Measurements from ENCODE around the gene UACA. TPM values are rescaled to one million over a fixed set of nuclear protein-coding genes. Genes with fewer than 3 reads are reported as not detected.

Gene UACA
- total and polyA plus RNA-seq, 4 donors, result 9.2 to 195 (median 37.9) TPM

DNA sequence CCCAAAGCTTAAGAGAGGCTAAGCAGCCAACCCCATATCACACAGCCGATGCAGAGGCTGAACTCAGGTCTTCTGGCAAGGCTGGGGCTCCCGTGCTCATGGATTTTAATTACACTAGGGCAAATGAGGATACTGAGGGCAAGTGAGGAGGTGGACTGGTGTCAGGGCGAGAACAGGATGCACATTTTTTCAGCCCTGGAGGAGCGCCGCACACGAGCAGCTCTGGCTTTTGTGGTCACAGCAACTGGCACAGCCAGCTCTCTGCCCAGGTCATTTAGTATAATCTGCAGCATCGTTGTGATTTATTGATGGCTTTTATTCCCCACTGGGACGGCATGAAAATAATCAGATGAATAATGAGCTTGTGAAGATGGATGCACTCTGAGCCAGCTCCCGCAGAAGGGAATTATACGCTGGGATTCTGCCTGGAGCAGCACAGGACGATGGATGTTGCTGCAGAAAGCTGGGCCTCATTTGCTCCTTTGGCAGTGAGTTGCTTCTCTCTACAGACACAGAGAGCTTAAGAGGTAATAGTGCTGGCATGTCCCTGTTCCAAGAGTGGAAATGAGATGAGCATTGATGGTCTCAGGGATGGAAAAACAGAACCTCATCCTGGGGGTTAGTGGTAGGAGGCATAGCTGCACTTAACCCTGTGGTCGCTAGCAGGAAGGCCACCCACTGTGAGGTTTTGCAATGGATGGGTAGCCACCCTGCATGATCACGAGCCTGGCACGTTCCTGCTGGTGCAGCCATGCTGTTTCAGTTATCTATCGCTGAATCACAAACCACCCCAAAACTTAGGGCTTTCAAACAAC lies 135.4 kb downstream of the UACA start:
- Histone ChIP-seq H3K4me3 (no peak overlapping the region), H3K4me1 (ENCODE audit: control insufficient read depth in 5 of 5, insufficient read depth in 5 of 5, low read length in 5 of 5) (peaks cover 0 to 14% (median 0%) of the 10 kb centered on the region in 5 donors), H3K36me3 (ENCODE audit: control insufficient read depth in 4 of 4, insufficient read depth in 4 of 4, low read length in 4 of 4) (no peaks in the 10 kb centered on the region), H3K9me3 (ENCODE audit: control insufficient read depth in 4 of 4, insufficient read depth in 3 of 4, low read length in 3 of 4) (no peaks in the 10 kb centered on the region), H3K9ac (ENCODE audit: insufficient read depth in 1 of 2, low read length in 2 of 2) (no peak overlapping the region), H3K27me3 (ENCODE audit: control insufficient read depth in 3 of 3, insufficient read depth in 3 of 3, low read length in 2 of 3) (no peaks in the 10 kb centered on the region), H3K27ac (ENCODE audit: low read depth in 1 of 2, low read length in 1 of 2) (no peak overlapping the region)
- no peak for ATAC-seq (ENCODE audit: insufficient read depth, low FRiP score)
- TF ChIP-seq, protein P1, sequence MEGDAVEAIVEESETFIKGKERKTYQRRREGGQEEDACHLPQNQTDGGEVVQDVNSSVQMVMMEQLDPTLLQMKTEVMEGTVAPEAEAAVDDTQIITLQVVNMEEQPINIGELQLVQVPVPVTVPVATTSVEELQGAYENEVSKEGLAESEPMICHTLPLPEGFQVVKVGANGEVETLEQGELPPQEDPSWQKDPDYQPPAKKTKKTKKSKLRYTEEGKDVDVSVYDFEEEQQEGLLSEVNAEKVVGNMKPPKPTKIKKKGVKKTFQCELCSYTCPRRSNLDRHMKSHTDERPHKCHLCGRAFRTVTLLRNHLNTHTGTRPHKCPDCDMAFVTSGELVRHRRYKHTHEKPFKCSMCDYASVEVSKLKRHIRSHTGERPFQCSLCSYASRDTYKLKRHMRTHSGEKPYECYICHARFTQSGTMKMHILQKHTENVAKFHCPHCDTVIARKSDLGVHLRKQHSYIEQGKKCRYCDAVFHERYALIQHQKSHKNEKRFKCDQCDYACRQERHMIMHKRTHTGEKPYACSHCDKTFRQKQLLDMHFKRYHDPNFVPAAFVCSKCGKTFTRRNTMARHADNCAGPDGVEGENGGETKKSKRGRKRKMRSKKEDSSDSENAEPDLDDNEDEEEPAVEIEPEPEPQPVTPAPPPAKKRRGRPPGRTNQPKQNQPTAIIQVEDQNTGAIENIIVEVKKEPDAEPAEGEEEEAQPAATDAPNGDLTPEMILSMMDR (IDR thresholded peaks at IDR 0.05; ENCODE audit: control extremely low read depth, extremely low read depth), result no peak
- DNase-seq, result no peak
- 50 to 60% methylated on average over 15 of the region's 15 CpGs for WGBS, 2 donors

DNA sequence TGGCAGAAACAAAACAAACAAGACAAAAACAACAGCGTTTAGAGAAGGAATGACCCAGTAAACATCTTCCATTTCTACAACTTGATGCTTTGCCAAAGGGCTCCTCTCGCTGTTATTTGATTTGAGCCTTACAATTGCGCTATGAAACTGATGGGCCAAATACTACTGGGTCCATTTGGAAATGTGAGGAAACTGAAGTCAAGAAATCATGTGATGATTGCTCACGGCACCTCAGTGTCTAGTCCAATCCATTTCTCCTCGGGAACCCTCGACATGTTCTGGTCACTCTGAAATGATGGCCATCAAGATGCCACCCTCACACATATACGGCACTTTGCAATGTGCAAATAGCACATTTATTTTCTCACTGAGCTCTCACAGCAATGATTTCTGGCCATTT lies 136.0 kb downstream of the UACA start:
- 77 to 84% methylated on average over 7 of the region's 7 CpGs for WGBS, 2 donors
- ATAC-seq (ENCODE audit: insufficient read depth, low FRiP score), result no peak
- Histone ChIP-seq H3K4me3 (no peak overlapping the region), H3K9me3 (ENCODE audit: control insufficient read depth in 4 of 4, insufficient read depth in 3 of 4, low read length in 3 of 4) (peaks cover 0 to 2% (median 0%) of the 10 kb centered on the region in 4 donors), H3K4me1 (ENCODE audit: control insufficient read depth in 5 of 5, insufficient read depth in 5 of 5, low read length in 5 of 5) (peaks cover 0 to 13% (median 0%) of the 10 kb centered on the region in 5 donors), H3K36me3 (ENCODE audit: control insufficient read depth in 4 of 4, insufficient read depth in 4 of 4, low read length in 4 of 4) (no peaks in the 10 kb centered on the region), H3K27me3 (ENCODE audit: control insufficient read depth in 3 of 3, insufficient read depth in 3 of 3, low read length in 2 of 3) (no peaks in the 10 kb centered on the region), H3K27ac (ENCODE audit: low read depth in 1 of 2, low read length in 1 of 2) (no peak overlapping the region), H3K9ac (ENCODE audit: insufficient read depth in 1 of 2, low read length in 2 of 2) (no peak overlapping the region)
- TF ChIP-seq, protein P1 (IDR thresholded peaks at IDR 0.05; ENCODE audit: control extremely low read depth, extremely low read depth), result no peak
- DNase-seq, result no peak

DNA sequence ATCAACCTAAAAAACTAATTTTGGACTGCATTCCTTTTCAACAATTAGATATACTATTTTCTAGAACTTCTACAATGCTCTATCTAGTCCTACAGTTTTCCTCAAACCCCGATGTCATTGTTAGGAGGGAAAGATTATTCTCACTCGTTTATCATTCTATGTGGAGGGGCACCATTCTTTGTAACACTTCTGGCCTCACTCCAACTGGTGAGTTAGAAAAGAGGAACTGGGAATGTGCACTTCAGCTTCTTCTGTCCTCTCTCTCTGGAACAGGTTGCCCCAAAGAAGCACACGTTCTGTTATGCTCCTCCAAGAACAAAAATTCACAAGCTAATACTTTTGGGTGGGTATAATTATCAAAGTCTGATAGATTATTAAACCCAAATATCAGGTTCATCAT lies 137.9 kb downstream of the UACA start:
- DNase-seq (no peak), ATAC-seq (ENCODE audit: insufficient read depth, low FRiP score) (no peak)
- H3K9me3 ChIP-seq (ENCODE audit: control insufficient read depth in 4 of 4, insufficient read depth in 3 of 4, low read length in 3 of 4), result peaks cover 0 to 5% (median 1%) of the 10 kb centered on the region in 4 donors
- no peak overlapping the region for H3K27ac ChIP-seq (ENCODE audit: low read depth in 1 of 2, low read length in 1 of 2)
- peaks cover 0 to 13% (median 0%) of the 10 kb centered on the region in 5 donors for H3K4me1 ChIP-seq (ENCODE audit: control insufficient read depth in 5 of 5, insufficient read depth in 5 of 5, low read length in 5 of 5)
- H3K36me3 ChIP-seq (ENCODE audit: control insufficient read depth in 4 of 4, insufficient read depth in 4 of 4, low read length in 4 of 4), result no peaks in the 10 kb centered on the region
- no peaks in the 10 kb centered on the region for H3K27me3 ChIP-seq (ENCODE audit: control insufficient read depth in 3 of 3, insufficient read depth in 3 of 3, low read length in 2 of 3)
- H3K9ac ChIP-seq (ENCODE audit: insufficient read depth in 1 of 2, low read length in 2 of 2), result no peak overlapping the region
- WGBS, 2 donors, result 16 to 28% methylated on average over 3 of the region's 3 CpGs
- TF ChIP-seq, protein P1 (IDR thresholded peaks at IDR 0.05; ENCODE audit: control extremely low read depth, extremely low read depth), result no peak
- H3K4me3 ChIP-seq, result no peak overlapping the region

Data from lung (tissue), 12 donors.